K562 (cell line): ENCODE data around the gene SYCN. TPM values are rescaled to one million over a fixed set of nuclear protein-coding genes. Genes with fewer than 3 reads are reported as not detected.

ENCODE experiments used
- ATAC-seq: fragments of 200-7000 bp; cut with Tn5 transposase; 3 replicates; pipeline ENCODE4 v1.9.1; 2020; ENCODE audit warnings: moderate library complexity
- BruUV-seq: library from RNA; stranded (reverse); fragments of 400-500 nt; replicated peaks from 2 replicates; lab custom pipeline; 2021; lab: Mats Ljungman, UMichigan
- CTCF ChIA-PET: fragments of 300-600 bp; formaldehyde crosslinking; extraction: SDS; loops from one replicate; lab custom pipeline; 2021; ENCODE audit warnings: low intra/inter-chr PET ratio; lab: Yijun Ruan, JAX
- POLR2A ChIA-PET: fragments of 300-600, 350-650 bp; sonication (Branson Sonifier 250); formaldehyde crosslinking; extraction: SDS; loops from one replicate; lab custom pipeline; 2021; ENCODE audit warnings: antibody characterized with exemption, inconsistent platforms; lab: Yijun Ruan, JAX
- DNase-seq, 4 experiments: peaks; one replicate each; pipeline versions ENCODE4 v3.0.0 to v3.0.0-alpha.2; 2011 to 2018; ENCODE audit warnings: low spot score in 3 of 4, mixed read lengths in 3 of 4; ENCODE audit errors: extremely low read depth in 1 of 4
- FAIRE-seq: peaks from 2 replicates; lab custom pipeline; 2011; peaks lifted over from hg19 to GRCh38; lab: Jason Lieb, UNC
- H2AFZ ChIP-seq: 2 replicates; pipeline ENCODE4 v1.6.0; 2011; ENCODE audit warnings: low read depth, low read length, control low read depth, inconsistent platforms
- H3K27ac ChIP-seq: fragments of 200-600 bp; 3 replicates; pipeline ENCODE4 v1.8.0; 2011; ENCODE audit warnings: low read depth, mild to moderate bottlenecking, control low read depth, inconsistent platforms, low read length, moderate library complexity, mixed read lengths; ENCODE audit errors: extremely low read depth
- H3K27me3 ChIP-seq, 2 experiments: fragments of 300-600 bp in 1 of 2; 2 replicates in 1 of 2; 3 replicates in 1 of 2; pipeline versions ENCODE4 v1.6.0 to v1.8.0; 2011; ENCODE audit warnings: inconsistent platforms in 2 of 2, low read length in 2 of 2, mild to moderate bottlenecking in 1 of 2, mixed read lengths in 1 of 2, moderate library complexity in 1 of 2; ENCODE audit not compliant: control insufficient read depth in 2 of 2, insufficient read depth in 2 of 2
- H3K36me3 ChIP-seq: fragments of 300-600 bp; 3 replicates; pipeline ENCODE4 v1.8.0; 2011; ENCODE audit warnings: mild to moderate bottlenecking, low read length, inconsistent platforms; ENCODE audit not compliant: control insufficient read depth, insufficient read depth
- H3K4me1 ChIP-seq, 2 experiments: fragments of 200-600 bp in 1 of 2; replicated peaks in 1 of 2; 2 replicates in 1 of 2; 3 replicates in 1 of 2; pipeline versions ENCODE4 v1.5.1 to v1.8.0; 2011; ENCODE audit warnings: inconsistent platforms in 2 of 2, low read length in 2 of 2, mild to moderate bottlenecking in 1 of 2, mixed read lengths in 1 of 2, moderate library complexity in 1 of 2; ENCODE audit not compliant: control insufficient read depth in 2 of 2, insufficient read depth in 2 of 2
- H3K4me2 ChIP-seq: 2 replicates; pipeline ENCODE4 v1.6.1; 2011; ENCODE audit warnings: low read length, control low read depth, inconsistent platforms, mixed read lengths; ENCODE audit not compliant: insufficient read depth
- H3K4me3 ChIP-seq: fragments of 200-600 bp; sonication (generic), shearing (Covaris generic); 2 replicates; pipeline ENCODE4 v1.5.1; 2016; ENCODE audit warnings: control low read depth, inconsistent platforms
- H3K79me2 ChIP-seq: fragments of 200-600 bp; 3 replicates; pipeline ENCODE4 v1.8.0; 2011; ENCODE audit warnings: low read length, inconsistent platforms; ENCODE audit not compliant: control insufficient read depth, insufficient read depth
- H3K9ac ChIP-seq, 2 experiments: 2 replicates each; pipeline versions ENCODE4 v1.6.0 to v1.6.1; 2011; ENCODE audit warnings: low read depth in 2 of 2, low read length in 2 of 2, control low read depth in 1 of 2, inconsistent platforms in 1 of 2, mild to moderate bottlenecking in 1 of 2, mixed read lengths in 1 of 2; ENCODE audit not compliant: insufficient read depth in 1 of 2
- H3K9me1 ChIP-seq: one replicate; pipeline ENCODE4 v1.6.0; 2011; ENCODE audit warnings: inconsistent platforms, mild to moderate bottlenecking, low read length, moderate library complexity; ENCODE audit not compliant: control insufficient read depth, insufficient read depth
- H3K9me3 ChIP-seq: replicated peaks from 2 replicates; pipeline ENCODE4 v1.5.1; 2011; ENCODE audit warnings: low read depth, low read length, inconsistent platforms; ENCODE audit not compliant: control insufficient read depth, insufficient read depth
- H4K20me1 ChIP-seq: replicated peaks from 2 replicates; pipeline ENCODE4 v1.6.1; 2011; ENCODE audit warnings: low read length, inconsistent platforms, mixed read lengths; ENCODE audit not compliant: control insufficient read depth, insufficient read depth
- ARID3A ChIP-seq: IDR thresholded peaks from 2 replicates; pipeline ENCODE4 v1.6.1; 2012; ENCODE audit warnings: low read depth, low read length, improper control_type of control experiment, borderline replicate concordance
- BRF2 ChIP-seq: IDR thresholded peaks from 3 replicates; pipeline ENCODE4 v1.6.1; 2011; ENCODE audit warnings: borderline replicate concordance, mild to moderate bottlenecking; ENCODE audit not compliant: insufficient read length, insufficient read depth
- CTCFL ChIP-seq: IDR thresholded peaks from 2 replicates; pipeline ENCODE4 v1.6.1; 2011; ENCODE audit warnings: borderline replicate concordance, low read depth, mild to moderate bottlenecking, moderate library complexity, low read length; ENCODE audit not compliant: insufficient read depth, poor library complexity, severe bottlenecking
- HIVEP1 ChIP-seq: fragments of 250-450 bp; sonication (Bioruptor Pico); IDR thresholded peaks from 2 replicates; pipeline ENCODE4 v1.4.0; 2020; ENCODE audit warnings: mild to moderate bottlenecking
- KDM5B ChIP-seq: fragments of 200-600 bp; sonication (generic); IDR thresholded peaks from 2 replicates; pipeline ENCODE4 v1.6.1; 2012; ENCODE audit warnings: low read depth, mild to moderate bottlenecking, moderate library complexity, low read length, control low read depth, inconsistent platforms; ENCODE audit not compliant: insufficient replicate concordance
- KLF10 ChIP-seq: fragments of 250-450 bp; sonication (Bioruptor Pico); IDR thresholded peaks from 2 replicates; pipeline ENCODE4 v1.6.1; 2021; ENCODE audit warnings: matching md5 sums
- PURB ChIP-seq: sonication (generic); formaldehyde crosslinking; IDR thresholded peaks from 2 replicates; pipeline ENCODE4 v1.9.0; 2021; ENCODE audit warnings: low read depth, mild to moderate bottlenecking, missing genetic modification reagents
- STAT5A ChIP-seq: IDR thresholded peaks from 2 replicates; pipeline ENCODE4 v1.6.1; 2012; ENCODE audit warnings: low read length, inconsistent platforms, borderline replicate concordance
- USF1 ChIP-seq: sonication (generic); formaldehyde crosslinking; IDR thresholded peaks from 2 replicates; pipeline ENCODE4 v1.9.0; 2022; ENCODE audit warnings: mild to moderate bottlenecking, missing genetic modification reagents
- ZFP36 ChIP-seq: fragments of 150-350 bp; IDR thresholded peaks from 2 replicates; pipeline ENCODE4 v1.6.1; 2018; ENCODE audit warnings: low read length, low read depth; ENCODE audit not compliant: partially characterized antibody
- ZNF592 ChIP-seq: fragments of 450-650 bp; IDR thresholded peaks from 2 replicates; pipeline ENCODE4 v1.6.1; 2017; ENCODE audit warnings: antibody characterized with exemption, mild to moderate bottlenecking
- ZNF717 ChIP-seq: fragments of 250-450 bp; sonication (Bioruptor Pico); IDR thresholded peaks from 2 replicates; pipeline ENCODE4 v1.5.0; 2021
- WGBS: fragments of 100-300 bp; shearing (Covaris generic); methylation state at CpG from one replicate; pipeline ENCODE4 v1.1.6; 2016; ENCODE audit warnings: low coverage, mixed read lengths; ENCODE audit not compliant: insufficient coverage; ENCODE audit errors: missing lambda C conversion rate; 5-methylcytosine and 5-hydroxymethylcytosine counted together
- in situ Hi-C: fragments of 300-500 bp; cut with MboI; formaldehyde crosslinking; loops from 4 replicates; pipeline ENCODE4 v1.15.0; 2018; ENCODE audit warnings: inconsistent platforms, mixed read lengths
- intact Hi-C: fragments of 100-400 bp; cut with micrococcal nuclease; formaldehyde crosslinking; loops from 2 replicates; pipeline ENCODE4 v1.14.2; 2022
- polyA plus RNA-seq, 8 experiments: library from polyadenylated mRNA; depleted of rRNA in 4 of 8; stranded (reverse) in 5 of 8; unstranded in 3 of 8; fragments of >200 nt; fragmentation: Nextera tagmentation in 2 of 8; fragmentation: Illumina TruSeq in 1 of 8; extraction: Ambion mirVana in 2 of 8; extraction: Trizol in 1 of 8; gene quantifications; 2 replicates each; pipeline versions ENCODE4 v1.2.1 to v1.2.3, GENCODE V29; 2011 to 2014; ENCODE audit warnings: inconsistent platforms in 1 of 8, missing spikeins in 1 of 8
- total RNA-seq, 7 experiments: library from RNA; depleted of rRNA in 6 of 7; stranded (reverse); fragments of >200 nt in 6 of 7; fragmentation: Illumina TruSeq in 2 of 7; extraction: Trizol in 2 of 7; gene quantifications; 2 replicates each; pipeline versions ENCODE4 v1.2.1 to v1.2.3, GENCODE V29; 2011 to 2021; ENCODE audit warnings: low replicate concordance in 1 of 7

Gene SYCN
- total and polyA plus RNA-seq, 9 of the 15 experiments (the other 6 are each of a cell fraction or from before 2014, with no cell fraction given) = not detected

GRCh38 chr19:39232708-39233107 lies 28.6 kb upstream of the SYCN start:
- DNase-seq = no peak
- Histone ChIP-seq H3K79me2 (no peaks in the 10 kb centered on the region), H3K9me1 (no peaks in the 10 kb centered on the region), H3K27me3 (peaks cover 0 to 10% of the 10 kb centered on the region in 2 experiments; a peak in 2 of 5 replicates), H3K4me1 (peaks cover 0 to 3% of the 10 kb centered on the region in 2 experiments; a peak in 3 of 5 replicates), H2AFZ (no peak overlapping the region), H4K20me1 (no peaks in the 10 kb centered on the region), H3K9ac (no peak overlapping the region), H3K9me3 (no peaks in the 10 kb centered on the region), H3K4me3 (no peak overlapping the region), H3K4me2 (no peak overlapping the region), H3K27ac (no peak overlapping the region), H3K36me3 (no peaks in the 10 kb centered on the region)
- FAIRE-seq = no peak
- no TSS peak for BruUV-seq
- POLR2A ChIA-PET = interaction anchor here (0.6 kb wide), 1 partner anchor 18 kb away, joined by 3 read pairs; no protein-coding TSS in a partner anchor
- CTCF ChIA-PET = no interaction called here
- 3% methylated on average over 5 of the region's 5 CpGs for WGBS
- no peak for ATAC-seq
- in situ Hi-C loops (no loop called here), intact Hi-C loops (no loop called here)
- no peak for TF ChIP-seq ZNF592
- TF ChIP-seq ZNF717 (CRISPR knock-in tag) = no peak
- no peak for TF ChIP-seq STAT5A
- TF ChIP-seq PURB (CRISPR knock-in tag) = no peak
- TF ChIP-seq CTCFL = no peak
- no peak for TF ChIP-seq ARID3A
- no peak for TF ChIP-seq USF1
- TF ChIP-seq ZFP36 = no peak
- TF ChIP-seq KDM5B = no peak
- no peak for TF ChIP-seq BRF2
- TF ChIP-seq KLF10 (CRISPR knock-in tag) = no peak
- TF ChIP-seq HIVEP1 (CRISPR knock-in tag) = no peak
